H1 (cell line): ENCODE data around the gene OSTC. TPM values are rescaled to one million over a fixed set of nuclear protein-coding genes. Genes with fewer than 3 reads are reported as not detected.

Experiments
- EGR1 ChIP-seq: IDR thresholded peaks from 2 replicates; pipeline ENCODE4 v1.6.1; 2011; ENCODE audit warnings: low read depth, low read length, borderline replicate concordance
- TAF7 ChIP-seq: optimal IDR thresholded peaks from 2 replicates; pipeline ENCODE3; 2011; ENCODE audit warnings: low read depth, mild to moderate bottlenecking, inconsistent platforms, low read length, moderate library complexity, borderline replicate concordance
- polyA plus RNA-seq, 7 experiments: library from polyadenylated mRNA; depleted of rRNA in 3 of 7; stranded (reverse) in 5 of 7; unstranded in 2 of 7; fragments of >200 nt in 5 of 7; fragments of 200-250 nt in 2 of 7; gene quantifications; 1 replicate in 5 of 7; 2 replicates in 1 of 7; 4 replicates in 1 of 7; pipeline versions ENCODE4 v1.2.1 to v1.2.3, GENCODE V29; 2011 to 2013; ENCODE audit warnings: missing spikeins in 2 of 7, mixed read lengths in 2 of 7
- total RNA-seq: library from RNA; stranded (reverse); fragmentation: NEBNext Ultra II Directional; extraction: Animal tissue kit (Norgen Biotek cat#: 25700); gene quantifications from 2 replicates; pipeline ENCODE4 v1.2.1, GENCODE V29; 2021
- TF ChIP-seq, protein P1 (sequence below): fragments of 300-600 bp; sonication (generic); IDR thresholded peaks from 2 replicates; pipeline ENCODE4 v1.7.1; 2012; ENCODE audit warnings: low read length, moderate library complexity, mild to moderate bottlenecking, inconsistent platforms; ENCODE audit not compliant: insufficient replicate concordance
- TF ChIP-seq, protein P2 (sequence below): IDR thresholded peaks from 2 replicates; pipeline ENCODE4 v1.6.1; 2011; ENCODE audit warnings: low read depth, mild to moderate bottlenecking, low read length; ENCODE audit not compliant: insufficient read depth

The OSTC gene
- total and polyA plus RNA-seq, 2 of the 8 experiments (the other 6 are each of a cell fraction or from before 2014, with no cell fraction given) = 165 to 176 TPM

DNA sequence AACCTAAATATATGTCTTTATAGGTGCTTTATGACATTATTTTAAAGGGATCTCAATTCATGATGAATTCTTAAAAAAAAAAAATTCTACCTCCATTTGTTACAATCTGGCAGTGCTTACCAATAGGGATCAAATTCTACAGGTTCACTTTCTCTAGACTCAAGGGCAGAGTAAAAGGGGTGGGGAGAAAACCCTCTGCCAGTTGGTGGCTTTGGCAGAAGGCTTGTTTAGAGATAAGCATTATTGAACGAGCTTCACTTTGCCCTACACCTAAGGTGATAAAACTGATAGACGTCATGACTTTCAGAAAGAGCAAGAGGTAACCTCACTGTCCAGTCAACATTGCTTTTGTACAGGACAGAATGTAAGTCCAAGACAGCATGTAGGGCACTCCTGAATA, 53.6 kb downstream of the OSTC start (continued):
- TF ChIP-seq, protein P1, sequence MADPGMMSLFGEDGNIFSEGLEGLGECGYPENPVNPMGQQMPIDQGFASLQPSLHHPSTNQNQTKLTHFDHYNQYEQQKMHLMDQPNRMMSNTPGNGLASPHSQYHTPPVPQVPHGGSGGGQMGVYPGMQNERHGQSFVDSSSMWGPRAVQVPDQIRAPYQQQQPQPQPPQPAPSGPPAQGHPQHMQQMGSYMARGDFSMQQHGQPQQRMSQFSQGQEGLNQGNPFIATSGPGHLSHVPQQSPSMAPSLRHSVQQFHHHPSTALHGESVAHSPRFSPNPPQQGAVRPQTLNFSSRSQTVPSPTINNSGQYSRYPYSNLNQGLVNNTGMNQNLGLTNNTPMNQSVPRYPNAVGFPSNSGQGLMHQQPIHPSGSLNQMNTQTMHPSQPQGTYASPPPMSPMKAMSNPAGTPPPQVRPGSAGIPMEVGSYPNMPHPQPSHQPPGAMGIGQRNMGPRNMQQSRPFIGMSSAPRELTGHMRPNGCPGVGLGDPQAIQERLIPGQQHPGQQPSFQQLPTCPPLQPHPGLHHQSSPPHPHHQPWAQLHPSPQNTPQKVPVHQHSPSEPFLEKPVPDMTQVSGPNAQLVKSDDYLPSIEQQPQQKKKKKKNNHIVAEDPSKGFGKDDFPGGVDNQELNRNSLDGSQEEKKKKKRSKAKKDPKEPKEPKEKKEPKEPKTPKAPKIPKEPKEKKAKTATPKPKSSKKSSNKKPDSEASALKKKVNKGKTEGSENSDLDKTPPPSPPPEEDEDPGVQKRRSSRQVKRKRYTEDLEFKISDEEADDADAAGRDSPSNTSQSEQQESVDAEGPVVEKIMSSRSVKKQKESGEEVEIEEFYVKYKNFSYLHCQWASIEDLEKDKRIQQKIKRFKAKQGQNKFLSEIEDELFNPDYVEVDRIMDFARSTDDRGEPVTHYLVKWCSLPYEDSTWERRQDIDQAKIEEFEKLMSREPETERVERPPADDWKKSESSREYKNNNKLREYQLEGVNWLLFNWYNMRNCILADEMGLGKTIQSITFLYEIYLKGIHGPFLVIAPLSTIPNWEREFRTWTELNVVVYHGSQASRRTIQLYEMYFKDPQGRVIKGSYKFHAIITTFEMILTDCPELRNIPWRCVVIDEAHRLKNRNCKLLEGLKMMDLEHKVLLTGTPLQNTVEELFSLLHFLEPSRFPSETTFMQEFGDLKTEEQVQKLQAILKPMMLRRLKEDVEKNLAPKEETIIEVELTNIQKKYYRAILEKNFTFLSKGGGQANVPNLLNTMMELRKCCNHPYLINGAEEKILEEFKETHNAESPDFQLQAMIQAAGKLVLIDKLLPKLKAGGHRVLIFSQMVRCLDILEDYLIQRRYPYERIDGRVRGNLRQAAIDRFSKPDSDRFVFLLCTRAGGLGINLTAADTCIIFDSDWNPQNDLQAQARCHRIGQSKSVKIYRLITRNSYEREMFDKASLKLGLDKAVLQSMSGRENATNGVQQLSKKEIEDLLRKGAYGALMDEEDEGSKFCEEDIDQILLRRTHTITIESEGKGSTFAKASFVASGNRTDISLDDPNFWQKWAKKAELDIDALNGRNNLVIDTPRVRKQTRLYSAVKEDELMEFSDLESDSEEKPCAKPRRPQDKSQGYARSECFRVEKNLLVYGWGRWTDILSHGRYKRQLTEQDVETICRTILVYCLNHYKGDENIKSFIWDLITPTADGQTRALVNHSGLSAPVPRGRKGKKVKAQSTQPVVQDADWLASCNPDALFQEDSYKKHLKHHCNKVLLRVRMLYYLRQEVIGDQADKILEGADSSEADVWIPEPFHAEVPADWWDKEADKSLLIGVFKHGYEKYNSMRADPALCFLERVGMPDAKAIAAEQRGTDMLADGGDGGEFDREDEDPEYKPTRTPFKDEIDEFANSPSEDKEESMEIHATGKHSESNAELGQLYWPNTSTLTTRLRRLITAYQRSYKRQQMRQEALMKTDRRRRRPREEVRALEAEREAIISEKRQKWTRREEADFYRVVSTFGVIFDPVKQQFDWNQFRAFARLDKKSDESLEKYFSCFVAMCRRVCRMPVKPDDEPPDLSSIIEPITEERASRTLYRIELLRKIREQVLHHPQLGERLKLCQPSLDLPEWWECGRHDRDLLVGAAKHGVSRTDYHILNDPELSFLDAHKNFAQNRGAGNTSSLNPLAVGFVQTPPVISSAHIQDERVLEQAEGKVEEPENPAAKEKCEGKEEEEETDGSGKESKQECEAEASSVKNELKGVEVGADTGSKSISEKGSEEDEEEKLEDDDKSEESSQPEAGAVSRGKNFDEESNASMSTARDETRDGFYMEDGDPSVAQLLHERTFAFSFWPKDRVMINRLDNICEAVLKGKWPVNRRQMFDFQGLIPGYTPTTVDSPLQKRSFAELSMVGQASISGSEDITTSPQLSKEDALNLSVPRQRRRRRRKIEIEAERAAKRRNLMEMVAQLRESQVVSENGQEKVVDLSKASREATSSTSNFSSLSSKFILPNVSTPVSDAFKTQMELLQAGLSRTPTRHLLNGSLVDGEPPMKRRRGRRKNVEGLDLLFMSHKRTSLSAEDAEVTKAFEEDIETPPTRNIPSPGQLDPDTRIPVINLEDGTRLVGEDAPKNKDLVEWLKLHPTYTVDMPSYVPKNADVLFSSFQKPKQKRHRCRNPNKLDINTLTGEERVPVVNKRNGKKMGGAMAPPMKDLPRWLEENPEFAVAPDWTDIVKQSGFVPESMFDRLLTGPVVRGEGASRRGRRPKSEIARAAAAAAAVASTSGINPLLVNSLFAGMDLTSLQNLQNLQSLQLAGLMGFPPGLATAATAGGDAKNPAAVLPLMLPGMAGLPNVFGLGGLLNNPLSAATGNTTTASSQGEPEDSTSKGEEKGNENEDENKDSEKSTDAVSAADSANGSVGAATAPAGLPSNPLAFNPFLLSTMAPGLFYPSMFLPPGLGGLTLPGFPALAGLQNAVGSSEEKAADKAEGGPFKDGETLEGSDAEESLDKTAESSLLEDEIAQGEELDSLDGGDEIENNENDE = no peak
- TF ChIP-seq EGR1 (no peak), TAF7 (no peak)
- TF ChIP-seq, protein P2, sequence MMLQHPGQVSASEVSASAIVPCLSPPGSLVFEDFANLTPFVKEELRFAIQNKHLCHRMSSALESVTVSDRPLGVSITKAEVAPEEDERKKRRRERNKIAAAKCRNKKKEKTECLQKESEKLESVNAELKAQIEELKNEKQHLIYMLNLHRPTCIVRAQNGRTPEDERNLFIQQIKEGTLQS = no peak
